Tibial artery (tissue), 4 donors: ENCODE data around the gene LYRM2.

Experiments used
- DNase-seq, 2 donors: peaks; one replicate each; pipeline ENCODE4 v3.0.0-alpha.2; 2019
- H3K27ac ChIP-seq, 2 donors: fragments of 200-600 bp; sonication (generic) in 1 of 2; 1 replicate in 1 of 2; 2 replicates in 1 of 2; pipeline ENCODE4 v1.5.1; 2018 to 2019; ENCODE audit warnings: mild to moderate bottlenecking in 1 of 2
- H3K27me3 ChIP-seq, 2 donors: fragments of 200-600 bp; sonication (generic) in 1 of 2; one replicate each; pipeline versions ENCODE4 v1.5.1 to v1.6.0; 2016 to 2019
- H3K36me3 ChIP-seq, 3 donors: fragments of 200-600 bp; sonication (generic) in 2 of 3; one replicate each; pipeline ENCODE4 v1.5.1; 2016 to 2019; ENCODE audit warnings: mild to moderate bottlenecking in 2 of 3
- H3K4me1 ChIP-seq, 4 donors: fragments of 200-600 bp; sonication (generic) in 2 of 4; 1 replicate in 3 of 4; 2 replicates in 1 of 4; pipeline ENCODE4 v1.5.1; 2016 to 2019
- H3K4me3 ChIP-seq, 2 donors: fragments of 200-600 bp; sonication (generic) in 1 of 2; 1 replicate in 1 of 2; 2 replicates in 1 of 2; pipeline ENCODE4 v1.5.1; 2018 to 2019; ENCODE audit warnings: mild to moderate bottlenecking in 2 of 2
- H3K9me3 ChIP-seq, 3 donors: fragments of 200-600 bp; sonication (generic) in 1 of 3; one replicate each; pipeline ENCODE4 v1.5.1; 2016 to 2019
- CTCF ChIP-seq, 2 experiments: fragments of 200-600 bp in 1 of 2; fragments of 450-650 bp in 1 of 2; IDR thresholded peaks; one replicate each; pipeline ENCODE4 v1.5.1; 2017 to 2019; ENCODE audit warnings: antibody characterized with exemption in 2 of 2, mild to moderate bottlenecking in 1 of 2, moderate library complexity in 1 of 2
- intact Hi-C: fragments of 100-400 bp; cut with DNase I; formaldehyde crosslinking; loops from one replicate; pipeline ENCODE4 v1.15.0; 2023; ENCODE audit warnings: low total_unique reads

Gene LYRM2

GRCh38 chr6:89574910-89575561 lies 63.5 kb downstream of the LYRM2 start:
- no peaks in the 10 kb centered on the region for H3K9me3 ChIP-seq
- H3K27ac ChIP-seq = no peak overlapping the region
- no peaks in the 10 kb centered on the region for H3K27me3 ChIP-seq
- peaks cover 0 to 11% (median 0%) of the 10 kb centered on the region in 4 donors for H3K4me1 ChIP-seq
- DNase-seq = no peak
- no peak overlapping the region for H3K4me3 ChIP-seq
- TF ChIP-seq CTCF (IDR thresholded peaks at IDR 0.05) = no peak
- no peaks in the 10 kb centered on the region for H3K36me3 ChIP-seq
- intact Hi-C loops = no loop called here

GRCh38 chr6:89567630-89568390 lies 70.7 kb downstream of the LYRM2 start:
- intact Hi-C loops = loop anchor here (10.0 kb wide), 1 partner anchor 83 kb away; no protein-coding TSS in a partner anchor
- H3K27me3 ChIP-seq = no peaks in the 10 kb centered on the region
- H3K9me3 ChIP-seq = no peaks in the 10 kb centered on the region
- peak overlapping the region; percentile 19 to 73 for H3K27ac ChIP-seq
- peaks cover 0 to 50% (median 31%) of the 10 kb centered on the region in 4 donors for H3K4me1 ChIP-seq
- DNase-seq = no peak
- TF ChIP-seq CTCF (IDR thresholded peaks at IDR 0.05) = no peak
- no peak overlapping the region for H3K4me3 ChIP-seq
- H3K36me3 ChIP-seq = no peaks in the 10 kb centered on the region

- TF ChIP-seq CTCF (IDR thresholded peaks at IDR 0.05) = no peak
- Histone ChIP-seq H3K36me3 (no peaks in the 10 kb centered on the region), H3K4me3 (no peak overlapping the region), H3K27me3 (no peaks in the 10 kb centered on the region), H3K9me3 (no peaks in the 10 kb centered on the region), H3K27ac (peak overlapping the region; percentile 66 to 73), H3K4me1 (peaks cover 0 to 54% (median 33%) of the 10 kb centered on the region in 4 donors)
- no peak for DNase-seq
- intact Hi-C loops = loop anchor here (10.0 kb wide), 1 partner anchor 82 kb away; no protein-coding TSS in a partner anchor
Measured at GRCh38 chr6:89566930-89567629, 71.5 kb downstream of the LYRM2 start.

GRCh38 chr6:89566008-89566800 lies 72.3 kb downstream of the LYRM2 start:
- no peaks in the 10 kb centered on the region for H3K9me3 ChIP-seq
- no peaks in the 10 kb centered on the region for H3K36me3 ChIP-seq
- H3K27me3 ChIP-seq = no peaks in the 10 kb centered on the region
- no peak for TF ChIP-seq CTCF (IDR thresholded peaks at IDR 0.05)
- H3K4me1 ChIP-seq = peaks cover 0 to 63% (median 40%) of the 10 kb centered on the region in 4 donors
- DNase-seq = no peak
- intact Hi-C loops = loop anchor here (10.0 kb wide), 1 partner anchor 81 kb away; no protein-coding TSS in a partner anchor
- peak overlapping the region; percentile 66 to 73 for H3K27ac ChIP-seq
- no peak overlapping the region for H3K4me3 ChIP-seq
